ENCODE data around the gene RTTN. TPM values are rescaled to one million over a fixed set of nuclear protein-coding genes. Genes with fewer than 3 reads are reported as not detected.

Gene RTTN
- total and polyA plus RNA-seq, 2 donors = 5.1 to 60.5 TPM

GRCh38 chr18:70037431-70038061, 167.9 kb downstream of the RTTN start:
- 96% methylated on average over 6 of the region's 6 CpGs for WGBS
- Histone ChIP-seq H3K4me1 (ENCODE audit: insufficient read depth) (no peaks in the 10 kb centered on the region), H3K27ac (ENCODE audit: low read depth) (no peak overlapping the region), H3K4me3 (ENCODE audit: low read depth, low read length) (no peak overlapping the region), H3K36me3 (ENCODE audit: insufficient read depth) (no peaks in the 10 kb centered on the region)
- DNase-seq (ENCODE audit: extremely low spot score) = no peak

- no peaks in the 10 kb centered on the region for H3K36me3 ChIP-seq (ENCODE audit: insufficient read depth)
- no peaks in the 10 kb centered on the region for H3K4me1 ChIP-seq (ENCODE audit: insufficient read depth)
- no peak overlapping the region for H3K4me3 ChIP-seq (ENCODE audit: low read depth, low read length)
- no peak overlapping the region for H3K27ac ChIP-seq (ENCODE audit: low read depth)
- DNase-seq (ENCODE audit: extremely low spot score) = no peak
- 97% methylated on average over 8 of the region's 8 CpGs for WGBS
Measured at GRCh38 chr18:70036771-70037347, 168.6 kb downstream of the RTTN start.

- DNase-seq (ENCODE audit: extremely low spot score) = no peak
- no peaks in the 10 kb centered on the region for H3K36me3 ChIP-seq (ENCODE audit: insufficient read depth)
- no peak overlapping the region for H3K27ac ChIP-seq (ENCODE audit: low read depth)
- H3K4me1 ChIP-seq (ENCODE audit: insufficient read depth) = no peaks in the 10 kb centered on the region
- 97% methylated on average over 2 of the region's 2 CpGs for WGBS
- H3K4me3 ChIP-seq (ENCODE audit: low read depth, low read length) = no peak overlapping the region
Measured at GRCh38 chr18:70036168-70036567, 169.3 kb downstream of the RTTN start.

GRCh38 chr18:70031221-70031620, 174.3 kb downstream of the RTTN start:
- H3K36me3 ChIP-seq (ENCODE audit: insufficient read depth) = no peaks in the 10 kb centered on the region
- 99% methylated on average over 4 of the region's 4 CpGs for WGBS
- H3K4me1 ChIP-seq (ENCODE audit: insufficient read depth) = no peaks in the 10 kb centered on the region
- no peak overlapping the region for H3K27ac ChIP-seq (ENCODE audit: low read depth)
- DNase-seq (ENCODE audit: extremely low spot score) = no peak
- H3K4me3 ChIP-seq (ENCODE audit: low read depth, low read length) = no peak overlapping the region

GRCh38 chr18:70030728-70031127, 174.8 kb downstream of the RTTN start:
- WGBS = 88% methylated on average over 1 of the region's 1 CpG
- Histone ChIP-seq H3K4me3 (ENCODE audit: low read depth, low read length) (no peak overlapping the region), H3K4me1 (ENCODE audit: insufficient read depth) (no peaks in the 10 kb centered on the region), H3K36me3 (ENCODE audit: insufficient read depth) (no peaks in the 10 kb centered on the region), H3K27ac (ENCODE audit: low read depth) (no peak overlapping the region)
- no peak for DNase-seq (ENCODE audit: extremely low spot score)

GRCh38 chr18:70029163-70029562, 176.3 kb downstream of the RTTN start:
- Histone ChIP-seq H3K4me1 (ENCODE audit: insufficient read depth) (no peaks in the 10 kb centered on the region), H3K36me3 (ENCODE audit: insufficient read depth) (no peaks in the 10 kb centered on the region), H3K27ac (ENCODE audit: low read depth) (no peak overlapping the region), H3K4me3 (ENCODE audit: low read depth, low read length) (no peak overlapping the region)
- WGBS = 95% methylated on average over 1 of the region's 1 CpG
- DNase-seq (ENCODE audit: extremely low spot score) = no peak

- no peak for DNase-seq (ENCODE audit: extremely low spot score)
- no peaks in the 10 kb centered on the region for H3K4me1 ChIP-seq (ENCODE audit: insufficient read depth)
- H3K27ac ChIP-seq (ENCODE audit: low read depth) = no peak overlapping the region
- 96% methylated on average over 3 of the region's 3 CpGs for WGBS
- no peaks in the 10 kb centered on the region for H3K36me3 ChIP-seq (ENCODE audit: insufficient read depth)
- H3K4me3 ChIP-seq (ENCODE audit: low read depth, low read length) = no peak overlapping the region
Measured at GRCh38 chr18:70028734-70029133, 176.8 kb downstream of the RTTN start.

- no peaks in the 10 kb centered on the region for H3K4me1 ChIP-seq (ENCODE audit: insufficient read depth)
- H3K36me3 ChIP-seq (ENCODE audit: insufficient read depth) = no peaks in the 10 kb centered on the region
- no peak overlapping the region for H3K27ac ChIP-seq (ENCODE audit: low read depth)
- no peak overlapping the region for H3K4me3 ChIP-seq (ENCODE audit: low read depth, low read length)
- WGBS = 81% methylated on average over 3 of the region's 3 CpGs
- no peak for DNase-seq (ENCODE audit: extremely low spot score)
Measured at GRCh38 chr18:70028084-70028483, 177.4 kb downstream of the RTTN start.

GRCh38 chr18:70025580-70025979, 179.9 kb downstream of the RTTN start:
- Histone ChIP-seq H3K36me3 (ENCODE audit: insufficient read depth) (no peaks in the 10 kb centered on the region), H3K4me3 (ENCODE audit: low read depth, low read length) (no peak overlapping the region), H3K4me1 (ENCODE audit: insufficient read depth) (no peaks in the 10 kb centered on the region), H3K27ac (ENCODE audit: low read depth) (no peak overlapping the region)
- WGBS = 81% methylated on average over 5 of the region's 5 CpGs
- no peak for DNase-seq (ENCODE audit: extremely low spot score)

- H3K4me3 ChIP-seq (ENCODE audit: low read depth, low read length) = no peak overlapping the region
- no peaks in the 10 kb centered on the region for H3K36me3 ChIP-seq (ENCODE audit: insufficient read depth)
- WGBS = 96% methylated on average over 3 of the region's 3 CpGs
- no peak for DNase-seq (ENCODE audit: extremely low spot score)
- no peaks in the 10 kb centered on the region for H3K4me1 ChIP-seq (ENCODE audit: insufficient read depth)
- H3K27ac ChIP-seq (ENCODE audit: low read depth) = no peak overlapping the region
Measured at GRCh38 chr18:70024829-70025228, 180.7 kb downstream of the RTTN start.

GRCh38 chr18:70024093-70024492, 181.4 kb downstream of the RTTN start:
- no peak for DNase-seq (ENCODE audit: extremely low spot score)
- Histone ChIP-seq H3K36me3 (ENCODE audit: insufficient read depth) (no peaks in the 10 kb centered on the region), H3K4me3 (ENCODE audit: low read depth, low read length) (no peak overlapping the region), H3K27ac (ENCODE audit: low read depth) (no peak overlapping the region), H3K4me1 (ENCODE audit: insufficient read depth) (no peaks in the 10 kb centered on the region)
- 92% methylated on average over 2 of the region's 2 CpGs for WGBS

- Histone ChIP-seq H3K4me1 (ENCODE audit: insufficient read depth) (no peaks in the 10 kb centered on the region), H3K36me3 (ENCODE audit: insufficient read depth) (no peaks in the 10 kb centered on the region), H3K4me3 (ENCODE audit: low read depth, low read length) (no peak overlapping the region), H3K27ac (ENCODE audit: low read depth) (no peak overlapping the region)
- no peak for DNase-seq (ENCODE audit: extremely low spot score)
- WGBS = 96% methylated on average over 3 of the region's 3 CpGs
Measured at GRCh38 chr18:70022636-70023035, 182.9 kb downstream of the RTTN start.

GRCh38 chr18:70021498-70021897, 184.0 kb downstream of the RTTN start:
- WGBS = 97% methylated on average over 1 of the region's 1 CpG
- Histone ChIP-seq H3K4me3 (ENCODE audit: low read depth, low read length) (no peak overlapping the region), H3K27ac (ENCODE audit: low read depth) (no peak overlapping the region), H3K4me1 (ENCODE audit: insufficient read depth) (no peaks in the 10 kb centered on the region), H3K36me3 (ENCODE audit: insufficient read depth) (no peaks in the 10 kb centered on the region)
- no peak for DNase-seq (ENCODE audit: extremely low spot score)

- Histone ChIP-seq H3K4me3 (ENCODE audit: low read depth, low read length) (no peak overlapping the region), H3K36me3 (ENCODE audit: insufficient read depth) (no peaks in the 10 kb centered on the region), H3K27ac (ENCODE audit: low read depth) (no peak overlapping the region), H3K4me1 (ENCODE audit: insufficient read depth) (no peaks in the 10 kb centered on the region)
- WGBS = 99% methylated on average over 1 of the region's 1 CpG
- no peak for DNase-seq (ENCODE audit: extremely low spot score)
Measured at GRCh38 chr18:70021043-70021442, 184.4 kb downstream of the RTTN start.

Data from urinary bladder (tissue), 4 donors.